B cell (primary cell): ENCODE data around the gene BAIAP2L1. TPM values are rescaled to one million over a fixed set of nuclear protein-coding genes. Genes with fewer than 3 reads are reported as not detected.

Experiments used
- ATAC-seq: fragments of 200-7000 bp; cut with Tn5 transposase; one replicate; pipeline ENCODE4 v1.10.0; 2021; ENCODE audit warnings: low read depth, mild to moderate bottlenecking, moderate number of reproducible peaks, moderate library complexity
- CTCF ChIA-PET: fragments of 350-600 bp; sonication (Branson Sonifier 250); formaldehyde crosslinking; loops from one replicate; lab custom pipeline; 2021; ENCODE audit warnings: antibody characterized with exemption, inconsistent platforms; lab: Charles Lee
- POLR2A ChIA-PET: fragments of 350-600 bp; sonication (Branson Sonifier 250); formaldehyde crosslinking; loops from one replicate; lab custom pipeline; 2021; ENCODE audit warnings: antibody characterized with exemption; lab: Charles Lee
- DNase-seq: peaks from one replicate; pipeline ENCODE4 v3.0.0; 2013
- H2AFZ ChIP-seq: 2 replicates; pipeline ENCODE4 v1.6.1; 2012; ENCODE audit warnings: mild to moderate bottlenecking, low read depth, low read length; ENCODE audit not compliant: insufficient read depth, poor library complexity, severe bottlenecking
- H3K27ac ChIP-seq, 2 donors: 1 replicate in 1 of 2; 2 replicates in 1 of 2; pipeline ENCODE4 v1.5.1; 2012 to 2013; ENCODE audit warnings: low read length in 2 of 2, mild to moderate bottlenecking in 2 of 2, moderate library complexity in 1 of 2
- H3K27me3 ChIP-seq, 4 experiments: fragments of 200-600 bp in 1 of 4; sonication (generic) in 1 of 4; replicated peaks in 1 of 4; 1 replicate in 2 of 4; 2 replicates in 2 of 4; pipeline versions ENCODE4 v1.6.1 to v1.7.0; 2013 to 2016; ENCODE audit warnings: low read length in 3 of 4, mild to moderate bottlenecking in 2 of 4, mixed read lengths in 1 of 4, moderate library complexity in 1 of 4; ENCODE audit not compliant: insufficient read depth in 4 of 4, control insufficient read depth in 3 of 4; ENCODE audit errors: control extremely low read depth in 1 of 4
- H3K36me3 ChIP-seq, 2 experiments: replicated peaks in 1 of 2; 1 replicate in 1 of 2; 2 replicates in 1 of 2; pipeline versions ENCODE4 v1.6.1 to v1.7.1; 2013; ENCODE audit warnings: low read length in 1 of 2; ENCODE audit not compliant: insufficient read depth in 2 of 2, control insufficient read depth in 1 of 2; ENCODE audit errors: control extremely low read depth in 1 of 2, extremely low read depth in 1 of 2
- H3K4me1 ChIP-seq, 2 donors: fragments of 200-600 bp in 1 of 2; sonication (generic) in 1 of 2; 1 replicate in 1 of 2; 2 replicates in 1 of 2; pipeline versions ENCODE4 v1.5.1 to v1.6.1; 2013 to 2017; ENCODE audit warnings: low read length in 2 of 2; ENCODE audit not compliant: control insufficient read depth in 2 of 2, insufficient read depth in 2 of 2
- H3K4me2 ChIP-seq: replicated peaks from 2 replicates; pipeline ENCODE3; 2012; ENCODE audit warnings: mild to moderate bottlenecking, low read depth, low read length; ENCODE audit not compliant: poor library complexity, severe bottlenecking
- H3K4me3 ChIP-seq, 5 experiments: fragments of 200-600 bp in 1 of 5; sonication (generic) in 1 of 5; 1 replicate in 3 of 5; 2 replicates in 2 of 5; pipeline versions ENCODE4 v1.5.1 to v1.7.0; 2011 to 2016; ENCODE audit warnings: low read length in 4 of 5, mild to moderate bottlenecking in 4 of 5, low read depth in 2 of 5, control low read depth in 1 of 5, moderate library complexity in 1 of 5; ENCODE audit not compliant: insufficient read depth in 1 of 5; ENCODE audit errors: control extremely low read depth in 1 of 5, extremely low read depth in 1 of 5
- H3K79me2 ChIP-seq: fragments of 200-600 bp; sonication (generic); one replicate; pipeline ENCODE4 v1.6.0; 2016; ENCODE audit warnings: low read length; ENCODE audit not compliant: control insufficient read depth, insufficient read depth
- H3K9ac ChIP-seq: fragments of 200-600 bp; sonication (generic); 2 replicates; pipeline ENCODE4 v1.6.1; 2017; ENCODE audit warnings: mild to moderate bottlenecking, low read length, moderate library complexity
- H3K9me3 ChIP-seq, 3 donors: one replicate each; pipeline versions ENCODE4 v1.6.1 to v1.7.1; 2013; ENCODE audit warnings: low read length in 2 of 3; ENCODE audit not compliant: control insufficient read depth in 2 of 3, insufficient read depth in 1 of 3; ENCODE audit errors: control extremely low read depth in 1 of 3
- H4K20me1 ChIP-seq: 2 replicates; pipeline ENCODE4 v1.6.0; 2012; ENCODE audit warnings: mild to moderate bottlenecking, low read length; ENCODE audit not compliant: insufficient read depth, control insufficient read depth, poor library complexity, severe bottlenecking
- H3K27ac Mint-ChIP-seq: one replicate; pipeline ENCODE4 v1.8.0; 2021; ENCODE audit warnings: mixed read lengths
- H3K27me3 Mint-ChIP-seq: one replicate; pipeline ENCODE4 v1.8.0; 2021; ENCODE audit warnings: mixed read lengths
- H3K4me1 Mint-ChIP-seq: one replicate; pipeline ENCODE4 v1.8.0; 2021; ENCODE audit warnings: mixed read lengths
- H3K4me3 Mint-ChIP-seq: one replicate; pipeline ENCODE4 v1.8.0; 2021; ENCODE audit warnings: mixed read lengths
- H3K9me3 Mint-ChIP-seq: one replicate; pipeline ENCODE4 v1.8.0; 2022; ENCODE audit warnings: mixed read lengths; ENCODE audit not compliant: insufficient read depth
- EZH2 ChIP-seq: IDR thresholded peaks from 2 replicates; pipeline ENCODE4 v1.6.1; 2012; ENCODE audit warnings: borderline replicate concordance, low read depth, mild to moderate bottlenecking, moderate library complexity, low read length; ENCODE audit not compliant: insufficient read depth, poor library complexity, severe bottlenecking
- WGBS: methylation state at CpG from one replicate; pipeline ENCODE4 v1.1.5; 2013; ENCODE audit warnings: missing lambda C conversion rate; ENCODE audit not compliant: insufficient coverage; 5-methylcytosine and 5-hydroxymethylcytosine counted together
- intact Hi-C: fragments of 100-400 bp; cut with micrococcal nuclease; formaldehyde crosslinking; loops from one replicate; pipeline ENCODE4 v1.10.0; 2022
- polyA plus RNA-seq: library from polyadenylated mRNA; depleted of rRNA; stranded (reverse); fragments of >200 nt; gene quantifications from 2 replicates; pipeline ENCODE4 v1.2.3, GENCODE V29; 2012
- total RNA-seq, 2 donors: library from RNA; stranded (reverse); fragments of 120-200 nt in 1 of 2; gene quantifications; 1 replicate in 1 of 2; 2 replicates in 1 of 2; pipeline versions ENCODE4 v1.2.3 to v1.2.4, GENCODE V29; 2013 to 2022
- TF ChIP-seq, protein P1 (sequence below): fragments of 200-600 bp; IDR thresholded peaks from one replicate; pipeline ENCODE4 v1.8.0; 2022; ENCODE audit warnings: antibody characterized with exemption, mild to moderate bottlenecking

Gene BAIAP2L1
- total and polyA plus RNA-seq, 2 donors (not counting 1 experiment from before 2014, with no cell fraction given): 1.5 to 3.7 TPM

DNA sequence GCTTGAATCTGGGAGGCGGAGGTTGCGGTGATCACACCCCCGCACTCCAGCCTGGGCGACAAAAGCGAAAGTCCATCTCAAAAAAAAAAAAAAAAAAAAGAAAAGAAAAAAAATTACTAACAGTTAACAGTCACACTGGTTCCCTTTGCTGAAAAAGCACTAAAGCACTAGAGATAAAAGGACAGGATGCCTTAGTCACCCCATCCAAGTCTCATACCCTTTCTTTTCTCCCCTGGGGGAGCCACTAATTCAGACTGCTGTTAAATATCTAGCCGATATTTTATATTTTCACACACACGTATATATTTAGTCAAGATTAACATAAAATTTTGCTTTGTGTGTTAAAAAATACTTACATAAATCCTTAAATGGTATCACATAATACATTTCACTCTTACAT is 25.2 kb downstream of the BAIAP2L1 start:
- no CpG with 5 or more reads among the region's 7 CpGs for WGBS
- no peaks in the 10 kb centered on the region for H4K20me1 ChIP-seq
- no peak overlapping the region for H3K4me3 Mint-ChIP-seq

DNA sequence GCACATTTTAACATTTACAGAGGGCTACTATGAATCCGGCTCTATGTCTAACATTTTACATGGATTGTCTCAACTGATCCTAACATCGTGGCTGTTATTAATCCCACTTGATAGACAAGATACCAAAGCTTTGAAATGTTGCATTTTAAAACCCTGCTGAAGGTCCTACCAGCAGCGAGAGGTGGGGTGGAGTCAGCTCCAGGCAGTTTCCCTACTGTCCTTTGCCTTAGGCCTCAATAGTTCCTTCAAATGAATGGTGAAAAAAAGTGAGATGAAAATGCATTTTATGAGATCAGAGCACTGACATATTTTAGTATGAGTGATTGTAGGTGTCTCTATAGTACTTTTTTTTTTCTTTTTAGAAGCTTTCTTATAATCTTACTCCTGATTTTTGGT is 26.6 kb downstream of the BAIAP2L1 start:
- Histone ChIP-seq H3K9ac (no peak overlapping the region), H3K4me3 (no peak overlapping the region), H2AFZ (no peak overlapping the region), H3K79me2 (no peaks in the 10 kb centered on the region), H4K20me1 (no peaks in the 10 kb centered on the region), H3K4me1 (no peaks in the 10 kb centered on the region), H3K36me3 (no peaks in the 10 kb centered on the region), H3K27ac (no peak overlapping the region), H3K9me3 (no peaks in the 10 kb centered on the region), H3K4me2 (no peak overlapping the region), H3K27me3 (no peaks in the 10 kb centered on the region)
- Mint-ChIP-seq H3K27me3 (no peaks in the 10 kb centered on the region), H3K4me1 (no peaks in the 10 kb centered on the region), H3K4me3 (no peak overlapping the region), H3K9me3 (no peaks in the 10 kb centered on the region), H3K27ac (no peak overlapping the region)
- 100% methylated on average over 1 of the region's 3 CpGs for WGBS
- POLR2A ChIA-PET: no interaction called here
- CTCF ChIA-PET: interaction anchor here (0.7 kb wide), 1 partner anchor 80 kb away, joined by 3 read pairs; no protein-coding TSS in a partner anchor
- no peak for TF ChIP-seq EZH2
- DNase-seq (no peak), ATAC-seq (no peak)
- intact Hi-C loops: no loop called here

More for the DNA sequence above, 25.2 kb downstream of the BAIAP2L1 start:
- no peak for ATAC-seq
- no peak for DNase-seq
- no peaks in the 10 kb centered on the region for H3K27me3 ChIP-seq
- no peak overlapping the region for H3K9ac ChIP-seq
- ChIA-PET POLR2A (interaction anchor here (0.7 kb wide), 1 partner anchor 13 kb away, joined by 5 read pairs; no protein-coding TSS in a partner anchor), CTCF (no interaction called here)
- H2AFZ ChIP-seq: no peak overlapping the region
- H3K36me3 ChIP-seq: no peaks in the 10 kb centered on the region
- no peak overlapping the region for H3K4me3 ChIP-seq
- no peaks in the 10 kb centered on the region for H3K9me3 Mint-ChIP-seq
- H3K27ac Mint-ChIP-seq: no peak overlapping the region
- H3K27me3 Mint-ChIP-seq: no peaks in the 10 kb centered on the region
- H3K4me1 ChIP-seq: no peaks in the 10 kb centered on the region
- no peak overlapping the region for H3K4me2 ChIP-seq
- H3K9me3 ChIP-seq: no peaks in the 10 kb centered on the region
- intact Hi-C loops: no loop called here
- TF ChIP-seq, protein P1, sequence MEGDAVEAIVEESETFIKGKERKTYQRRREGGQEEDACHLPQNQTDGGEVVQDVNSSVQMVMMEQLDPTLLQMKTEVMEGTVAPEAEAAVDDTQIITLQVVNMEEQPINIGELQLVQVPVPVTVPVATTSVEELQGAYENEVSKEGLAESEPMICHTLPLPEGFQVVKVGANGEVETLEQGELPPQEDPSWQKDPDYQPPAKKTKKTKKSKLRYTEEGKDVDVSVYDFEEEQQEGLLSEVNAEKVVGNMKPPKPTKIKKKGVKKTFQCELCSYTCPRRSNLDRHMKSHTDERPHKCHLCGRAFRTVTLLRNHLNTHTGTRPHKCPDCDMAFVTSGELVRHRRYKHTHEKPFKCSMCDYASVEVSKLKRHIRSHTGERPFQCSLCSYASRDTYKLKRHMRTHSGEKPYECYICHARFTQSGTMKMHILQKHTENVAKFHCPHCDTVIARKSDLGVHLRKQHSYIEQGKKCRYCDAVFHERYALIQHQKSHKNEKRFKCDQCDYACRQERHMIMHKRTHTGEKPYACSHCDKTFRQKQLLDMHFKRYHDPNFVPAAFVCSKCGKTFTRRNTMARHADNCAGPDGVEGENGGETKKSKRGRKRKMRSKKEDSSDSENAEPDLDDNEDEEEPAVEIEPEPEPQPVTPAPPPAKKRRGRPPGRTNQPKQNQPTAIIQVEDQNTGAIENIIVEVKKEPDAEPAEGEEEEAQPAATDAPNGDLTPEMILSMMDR: no peak
- no peak for TF ChIP-seq EZH2
- H3K27ac ChIP-seq: no peak overlapping the region
- no peaks in the 10 kb centered on the region for H3K79me2 ChIP-seq
- H3K4me1 Mint-ChIP-seq: no peaks in the 10 kb centered on the region
